GM21717 (cell line): ENCODE measurements around the gene GEMIN7.

Experiments used
- ATAC-seq: cut with Tn5 transposase; IDR thresholded peaks from one replicate; pipeline ENCODE4 v1.9.1; 2021; ENCODE audit warnings: mild to moderate bottlenecking, moderate library complexity; ENCODE audit not compliant: unreplicated experiment

The GEMIN7 gene

GRCh38 chr19:45059258-45059965 is 19.6 kb upstream of the GEMIN7 start:
- ATAC-seq, result no peak

- no peak for ATAC-seq
Observed at GRCh38 chr19:45061965-45062364, 17.1 kb upstream of the GEMIN7 start.

- ATAC-seq, result no peak
Observed at GRCh38 chr19:45063851-45064801, 14.9 kb upstream of the GEMIN7 start.

- no peak for ATAC-seq
Observed at GRCh38 chr19:45066921-45067661, 12.0 kb upstream of the GEMIN7 start.

GRCh38 chr19:45068041-45068440 is 11.0 kb upstream of the GEMIN7 start:
- ATAC-seq, result no peak

- no peak for ATAC-seq
Observed at GRCh38 chr19:45069056-45069455, 10.0 kb upstream of the GEMIN7 start.

GRCh38 chr19:45070214-45070613 is 8.8 kb upstream of the GEMIN7 start:
- ATAC-seq, result no peak

GRCh38 chr19:45070861-45071544 is 8.1 kb upstream of the GEMIN7 start:
- ATAC-seq, result no peak

GRCh38 chr19:45071545-45071938 is 7.5 kb upstream of the GEMIN7 start:
- no peak for ATAC-seq

- ATAC-seq, result no peak
Observed at GRCh38 chr19:45071969-45072790, 6.9 kb upstream of the GEMIN7 start.

- no peak for ATAC-seq
Observed at GRCh38 chr19:45074744-45075300, 4.2 kb upstream of the GEMIN7 start.

- peak; percentile 41 for ATAC-seq
Observed at GRCh38 chr19:45075301-45076028, 3.6 kb upstream of the GEMIN7 start.

- ATAC-seq, result peak; percentile 37
Observed at GRCh38 chr19:45076029-45076850, 2.8 kb upstream of the GEMIN7 start, which contains the start of gene ZNF296. TSS of gene ZNF296 (minus strand) at chr19:45076478. CDS start at chr19:45076373, 105 bp downstream.

GRCh38 chr19:45076851-45077730 is 2.0 kb upstream of the GEMIN7 start:
- ATAC-seq, result no peak

GRCh38 chr19:45078390-45079062 is 534 bp upstream of the GEMIN7 start:
- ATAC-seq, result no peak

GRCh38 chr19:45079911-45080370 is 881 bp downstream of the GEMIN7 start:
- ATAC-seq, result no peak
